Occipital lobe (tissue), 1 donor: ENCODE results near the gene AGT. TPM values are rescaled to one million over a fixed set of nuclear protein-coding genes. Genes with fewer than 3 reads are reported as not detected.

Experiments
- total RNA-seq: library from RNA; depleted of rRNA; stranded (reverse); fragments of >200 nt; gene quantifications from one replicate; pipeline ENCODE4 v1.2.3, GENCODE V29; 2014

AGT gene
- total RNA-seq, 1 donor from 2014 or later: 9.8 TPM

Other genes with a start within 250 kb of the AGT start
- gene COG2, start 71.6 kb downstream of the AGT start, total RNA-seq: 36.3 TPM
- 0.16 TPM for gene CAPN9, start 33.3 kb upstream of the AGT start, total RNA-seq
- gene C1orf198, start 154.4 kb upstream of the AGT start, total RNA-seq: 14.5 TPM